Lung (tissue), 12 donors: Measurements from ENCODE around the gene GALNT10. TPM values are rescaled to one million over a fixed set of nuclear protein-coding genes. Genes with fewer than 3 reads are reported as not detected.

ENCODE experiments used
- ATAC-seq: fragments of 200-7000 bp; cut with Tn5 transposase; one replicate; pipeline ENCODE4 v1.9.1; 2020; ENCODE audit warnings: moderate number of reproducible peaks; ENCODE audit not compliant: insufficient read depth, low FRiP score
- DNase-seq, 3 donors: peaks; one replicate each; pipeline ENCODE4 v3.0.0-alpha.2; 2013 to 2017
- H3K27ac ChIP-seq, 2 donors: one replicate each; pipeline ENCODE4 v1.5.1; 2013; ENCODE audit warnings: mild to moderate bottlenecking in 2 of 2, moderate library complexity in 2 of 2, control low read depth in 1 of 2, inconsistent platforms in 1 of 2, low read depth in 1 of 2, low read length in 1 of 2
- H3K27me3 ChIP-seq, 3 donors: one replicate each; pipeline ENCODE4 v1.5.1; 2013; ENCODE audit warnings: low read length in 2 of 3; ENCODE audit not compliant: control insufficient read depth in 3 of 3, insufficient read depth in 3 of 3
- H3K36me3 ChIP-seq, 4 donors: one replicate each; pipeline ENCODE4 v1.5.1; 2013; ENCODE audit warnings: low read length in 4 of 4, mild to moderate bottlenecking in 1 of 4, moderate library complexity in 1 of 4; ENCODE audit not compliant: control insufficient read depth in 4 of 4, insufficient read depth in 4 of 4
- H3K4me1 ChIP-seq, 5 donors: one replicate each; pipeline ENCODE4 v1.5.1; 2013; ENCODE audit warnings: low read length in 5 of 5, mild to moderate bottlenecking in 2 of 5, moderate library complexity in 1 of 5; ENCODE audit not compliant: control insufficient read depth in 5 of 5, insufficient read depth in 5 of 5
- H3K4me3 ChIP-seq: one replicate; pipeline ENCODE4 v1.5.1; 2013; ENCODE audit warnings: mild to moderate bottlenecking, control low read depth, moderate library complexity
- H3K9ac ChIP-seq, 2 donors: one replicate each; pipeline ENCODE4 v1.5.1; 2013; ENCODE audit warnings: low read length in 2 of 2, control low read depth in 1 of 2; ENCODE audit not compliant: insufficient read depth in 1 of 2
- H3K9me3 ChIP-seq, 4 donors: one replicate each; pipeline ENCODE4 v1.5.1; 2013; ENCODE audit warnings: low read length in 3 of 4, mild to moderate bottlenecking in 1 of 4, moderate library complexity in 1 of 4; ENCODE audit not compliant: control insufficient read depth in 4 of 4, insufficient read depth in 3 of 4
- CTCF ChIP-seq: IDR thresholded peaks from 2 replicates; pipeline ENCODE4 v1.5.1; 2012; ENCODE audit warnings: mild to moderate bottlenecking; ENCODE audit errors: control extremely low read depth, extremely low read depth
- WGBS, 2 donors: extraction: QIAGEN DNeasy Blood & Tissue Kit; methylation state at CpG; one replicate each; pipeline ENCODE4 v1.1.7; 2013; 5-methylcytosine and 5-hydroxymethylcytosine counted together
- polyA plus RNA-seq, 2 donors: library from polyadenylated mRNA; stranded (reverse); fragments of 200-250 nt; gene quantifications; one replicate each; pipeline ENCODE4 v1.2.1, GENCODE V29; 2013
- total RNA-seq, 2 donors: library from RNA; depleted of rRNA in 1 of 2; stranded (reverse); fragments of >200 nt in 1 of 2; gene quantifications; one replicate each; pipeline ENCODE4 v1.2.1, GENCODE V29; 2014 to 2021
- donor health status: control.
- donor health status: control.
- donor health status: Bipolar disorder and iron deficiency.
- donor health status: healthy.
- donor health status: DM: yes; HTN: yes; CAD: no.

GALNT10 gene
- total and polyA plus RNA-seq, 4 donors: 9.0 to 70.2 (median 22.0) TPM

GRCh38 chr5:154209591-154210081 is 19.1 kb downstream of the GALNT10 start:
- Histone ChIP-seq H3K9me3 (peaks cover 0 to 3% (median 0%) of the 10 kb centered on the region in 4 donors), H3K9ac (no peak overlapping the region), H3K36me3 (peaks cover 0 to 9% (median 1%) of the 10 kb centered on the region in 4 donors), H3K27ac (no peak overlapping the region), H3K27me3 (no peaks in the 10 kb centered on the region), H3K4me1 (peaks cover 0 to 10% (median 0%) of the 10 kb centered on the region in 5 donors), H3K4me3 (no peak overlapping the region)
- 64 to 68% methylated on average over 2 of the region's 2 CpGs for WGBS, 2 donors
- no peak for TF ChIP-seq CTCF
- no peak for DNase-seq
- no peak for ATAC-seq

GRCh38 chr5:154210163-154210562 is 19.6 kb downstream of the GALNT10 start:
- 65 to 89% methylated on average over 2 of the region's 2 CpGs for WGBS, 2 donors
- TF ChIP-seq CTCF: no peak
- Histone ChIP-seq H3K4me3 (no peak overlapping the region), H3K9me3 (peaks cover 0 to 3% (median 0%) of the 10 kb centered on the region in 4 donors), H3K4me1 (peaks cover 0 to 10% (median 0%) of the 10 kb centered on the region in 5 donors), H3K27ac (no peak overlapping the region), H3K36me3 (peaks cover 0 to 6% (median 1%) of the 10 kb centered on the region in 4 donors), H3K9ac (no peak overlapping the region), H3K27me3 (no peaks in the 10 kb centered on the region)
- DNase-seq (no peak), ATAC-seq (no peak)

GRCh38 chr5:154211641-154212390 is 21.3 kb downstream of the GALNT10 start:
- DNase-seq (no peak), ATAC-seq (no peak)
- Histone ChIP-seq H3K27me3 (no peaks in the 10 kb centered on the region), H3K27ac (no peak overlapping the region), H3K36me3 (peaks cover 0 to 6% (median 1%) of the 10 kb centered on the region in 4 donors), H3K4me3 (no peak overlapping the region), H3K9me3 (peaks cover 0 to 3% (median 0%) of the 10 kb centered on the region in 4 donors), H3K9ac (no peak overlapping the region), H3K4me1 (peaks cover 0 to 10% (median 0%) of the 10 kb centered on the region in 5 donors)
- 95 to 98% methylated on average over 7 of the region's 7 CpGs for WGBS, 2 donors
- TF ChIP-seq CTCF: no peak
